Fibroblast of peridontal ligament (primary cell): Measurements from ENCODE around the gene RAD51B.
"Not testable (repeated sequence)": the region's sequence is repeated elsewhere in the genome, so short reads cannot be mapped to it uniquely, and the experiment has no call there.

ENCODE experiments used
- DNase-seq: peaks from one replicate; pipeline ENCODE4 v3.0.0-alpha.2; 2010; ENCODE audit errors: extremely low read depth

The RAD51B gene

DNA sequence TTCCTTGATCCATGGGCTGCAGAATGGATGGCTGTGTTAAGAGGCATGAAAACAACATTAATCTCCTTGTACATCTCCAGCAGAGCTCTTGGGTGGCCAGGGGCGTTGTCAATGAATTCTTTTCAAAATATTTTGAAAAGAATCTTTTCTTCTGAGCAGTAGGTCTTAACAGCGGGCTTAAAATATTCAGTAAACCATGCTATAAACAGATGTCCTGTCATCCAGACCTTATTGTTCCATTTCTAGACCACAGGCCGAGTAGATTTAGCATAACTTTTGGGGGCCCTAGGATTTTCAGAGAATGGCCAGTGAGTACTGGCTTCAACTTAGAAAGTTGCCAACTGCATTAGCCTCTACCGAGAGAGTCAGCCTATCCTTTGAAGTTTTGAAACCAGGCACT is 130.2 kb downstream of the RAD51B start:
- DNase-seq, result no peak

- no peak for DNase-seq
Measured at GRCh38 chr14:67950386-67950785, 130.8 kb downstream of the RAD51B start.

GRCh38 chr14:67951529-67952135 is 132.1 kb downstream of the RAD51B start:
- no peak for DNase-seq

- no peak for DNase-seq
Measured at GRCh38 chr14:67952381-67952780, 132.8 kb downstream of the RAD51B start.

GRCh38 chr14:67952786-67953185 is 133.2 kb downstream of the RAD51B start:
- DNase-seq, result peak; percentile 40

DNA sequence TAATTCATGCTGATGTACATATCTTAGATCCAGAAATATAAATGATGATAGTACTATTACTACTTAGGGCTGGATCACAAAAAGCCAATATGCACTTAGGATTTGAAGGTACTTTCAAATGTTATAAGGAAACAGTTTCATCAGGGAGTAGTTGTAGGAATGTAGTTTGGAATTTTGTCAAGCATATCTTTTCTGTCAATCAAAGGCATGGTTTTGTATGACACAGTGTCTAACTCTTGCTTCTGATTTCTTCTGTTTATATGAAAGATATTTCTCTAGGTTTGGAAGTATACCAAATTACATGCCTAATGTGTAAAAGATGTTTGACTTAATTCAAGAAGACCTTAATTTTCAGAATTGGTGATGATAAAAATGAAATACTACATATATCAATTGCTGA is 135.7 kb downstream of the RAD51B start:
- DNase-seq, result peak; percentile 40

GRCh38 chr14:67957946-67958345 is 138.4 kb downstream of the RAD51B start:
- DNase-seq, result no peak

- no peak for DNase-seq
Measured at GRCh38 chr14:67961676-67962075, 142.1 kb downstream of the RAD51B start.

DNA sequence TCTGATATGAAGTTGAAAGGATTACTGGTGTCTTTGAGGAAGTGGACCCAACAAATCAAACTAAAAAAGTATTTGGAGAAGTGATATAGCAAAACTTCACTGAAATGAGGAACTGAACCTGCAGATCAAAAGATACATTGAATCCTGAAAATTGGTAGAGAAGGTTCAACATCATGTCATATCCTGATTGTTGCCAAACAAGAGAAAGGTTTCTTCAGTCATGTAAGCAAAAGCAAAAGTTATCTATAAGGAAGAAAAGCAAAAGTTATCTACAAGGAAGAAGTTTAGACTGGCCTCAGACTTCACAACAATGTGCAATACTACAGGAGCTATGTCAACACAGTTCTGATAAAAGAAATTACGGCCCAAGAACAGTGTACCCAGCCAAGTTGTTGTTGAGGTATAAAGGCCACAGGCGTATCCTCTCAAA is 142.7 kb downstream of the RAD51B start:
- DNase-seq, result no peak

DNA sequence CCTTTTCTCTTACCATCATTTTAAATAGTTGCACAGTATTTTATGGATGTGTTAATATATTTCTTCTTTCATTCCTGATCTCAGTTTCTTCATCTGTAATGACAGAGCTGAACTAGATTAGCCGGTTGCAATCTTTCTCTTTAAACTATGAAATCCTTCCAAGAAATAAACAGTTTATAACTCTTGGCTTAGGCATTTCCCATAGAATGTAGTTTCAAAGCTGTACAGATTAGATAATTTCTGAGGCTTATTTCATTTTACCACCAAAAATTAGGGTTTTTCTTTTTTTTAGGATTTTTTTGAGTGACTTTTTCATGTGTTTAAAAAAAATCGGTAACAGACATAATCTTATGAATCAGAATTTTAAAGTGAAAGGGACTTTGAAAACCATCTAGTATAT is 144.0 kb downstream of the RAD51B start:
- peak; percentile 61 for DNase-seq

DNA sequence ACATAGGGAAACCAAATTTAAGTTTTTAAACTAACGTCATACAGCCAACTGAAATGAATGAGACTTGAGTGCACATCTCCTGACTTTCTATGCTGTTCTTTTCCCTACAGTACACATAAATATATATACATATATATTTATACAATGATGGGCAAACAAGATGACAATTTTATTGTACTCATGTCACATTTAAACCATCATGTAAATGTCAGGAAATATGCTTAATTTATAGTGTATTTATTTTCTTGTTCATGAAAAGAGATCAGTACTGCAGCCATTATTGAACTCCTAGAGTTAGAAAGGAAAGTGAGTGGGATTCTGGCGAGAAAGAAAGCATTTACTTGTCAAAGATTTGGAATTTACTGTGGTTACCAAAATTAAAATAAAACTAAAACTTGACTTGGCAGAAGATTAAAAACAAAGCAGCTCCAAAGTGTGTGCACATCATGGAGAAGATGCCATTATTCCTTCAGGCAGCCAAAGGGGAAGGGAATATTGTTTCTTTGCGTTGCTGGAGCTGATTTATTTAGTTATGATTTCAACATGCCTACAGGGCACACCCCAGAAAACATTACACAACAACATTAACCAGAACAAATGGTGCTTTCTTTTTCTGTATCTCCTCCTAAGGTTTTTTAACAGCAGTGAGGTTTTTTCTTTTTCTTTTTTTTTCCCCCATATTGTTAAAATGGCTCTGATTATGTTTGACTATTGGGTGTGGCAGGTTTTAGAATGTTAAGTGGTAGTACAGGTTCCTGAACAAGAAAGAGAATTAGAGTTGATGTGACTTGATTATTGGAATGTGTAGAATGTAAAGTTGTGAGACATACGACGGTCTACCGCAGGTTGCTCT is 144.6 kb downstream of the RAD51B start:
- peak; percentile 91 for DNase-seq

DNA sequence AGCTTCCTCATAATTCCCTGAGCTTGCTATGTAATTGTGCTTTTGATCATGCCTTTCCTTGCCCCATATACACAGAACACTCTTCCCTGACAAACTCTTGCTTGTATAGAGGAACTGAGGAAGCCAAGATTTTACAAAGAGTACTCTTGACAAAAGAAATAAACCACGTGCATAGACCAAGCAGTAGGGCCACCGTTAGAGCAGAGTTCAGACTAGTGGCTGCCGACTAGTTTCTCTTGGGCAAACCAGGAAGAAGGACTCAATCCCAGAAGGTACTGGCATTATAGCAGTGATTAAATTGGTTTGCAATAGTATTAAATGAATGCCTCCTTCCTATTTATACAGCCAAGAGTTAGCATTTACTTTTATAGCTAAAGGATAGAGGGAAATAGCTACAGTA is 146.1 kb downstream of the RAD51B start:
- DNase-seq, result no peak

DNA sequence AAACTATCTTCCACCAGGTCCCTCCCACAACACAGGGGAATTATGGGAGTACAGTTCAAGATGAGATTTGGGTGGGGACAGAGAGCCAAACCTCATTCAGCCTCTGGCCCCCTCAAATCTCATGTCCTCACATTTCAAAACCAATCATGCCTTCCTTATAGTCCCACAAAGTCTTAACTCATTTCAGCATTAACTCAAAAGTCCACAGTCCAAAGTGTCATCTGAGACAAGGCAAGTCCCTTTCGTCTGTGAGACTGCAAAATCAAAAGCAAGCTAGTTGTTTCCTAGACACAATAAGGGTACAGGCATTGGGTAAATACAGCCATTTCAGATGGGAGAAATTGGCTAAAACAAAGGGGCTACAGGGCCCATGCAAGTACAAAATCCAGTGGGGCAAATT is 147.6 kb downstream of the RAD51B start:
- DNase-seq, result no peak

DNA sequence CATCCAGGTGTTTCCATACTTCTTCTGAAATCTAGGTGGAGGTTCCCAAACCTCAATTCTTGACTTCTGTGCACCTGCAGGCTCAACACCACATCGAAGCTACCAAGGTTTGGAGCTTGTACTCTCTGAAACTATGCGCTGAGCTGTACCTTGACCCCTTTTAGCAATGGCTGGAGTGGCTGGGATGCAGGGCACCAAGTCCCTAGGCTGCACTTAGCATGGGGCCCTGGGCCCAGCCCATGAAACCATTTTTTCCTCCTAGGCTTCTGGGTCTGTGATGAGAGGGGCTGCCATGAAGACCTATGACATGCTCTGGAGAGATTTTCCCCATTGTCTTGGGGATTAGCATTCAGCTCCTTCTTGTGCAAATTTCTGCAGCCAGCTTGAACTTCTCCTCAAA is 148.4 kb downstream of the RAD51B start:
- not testable (repeated sequence) for DNase-seq

- no peak for DNase-seq
Measured at GRCh38 chr14:67970923-67971322, 151.3 kb downstream of the RAD51B start.

- DNase-seq, result no peak
Measured at GRCh38 chr14:67971627-67972625, 152.3 kb downstream of the RAD51B start.

DNA sequence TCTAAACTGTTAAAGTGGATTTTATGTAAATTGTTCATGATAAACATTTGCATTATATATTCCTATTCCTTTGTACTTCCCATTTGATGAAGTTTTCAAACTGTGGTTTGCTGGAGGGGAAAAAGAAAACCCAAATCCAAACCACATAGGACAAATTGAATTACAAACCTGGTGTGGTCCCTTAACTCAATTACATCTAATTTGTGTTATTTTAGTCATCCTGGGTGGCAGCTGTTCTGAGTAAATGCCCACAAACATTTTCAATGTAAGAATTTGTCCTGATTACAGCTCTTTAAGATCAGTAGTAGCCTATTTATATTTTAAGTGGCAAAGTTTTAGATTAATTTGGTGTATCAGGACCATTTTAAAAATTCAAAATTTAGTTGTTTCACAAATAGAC is 153.9 kb downstream of the RAD51B start:
- DNase-seq, result no peak

DNA sequence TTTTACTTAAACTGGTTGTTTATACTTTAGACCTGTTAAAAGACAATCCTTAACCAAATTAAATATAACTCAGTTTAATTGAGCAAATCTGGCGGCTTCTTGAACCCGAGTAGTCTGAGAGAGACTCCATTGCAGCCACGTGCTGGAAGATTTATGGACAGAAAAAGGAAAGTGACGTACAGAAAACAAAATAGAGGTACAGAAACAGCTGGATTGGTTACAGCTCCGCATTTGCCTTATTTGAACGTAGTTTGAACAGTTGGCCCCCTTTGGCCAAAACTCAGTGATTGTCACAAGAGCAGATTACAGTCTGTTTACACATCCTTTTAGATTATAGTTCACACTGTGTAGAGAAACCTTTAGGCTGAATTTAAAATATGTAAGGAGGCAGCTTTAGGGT is 155.9 kb downstream of the RAD51B start:
- no peak for DNase-seq

DNA sequence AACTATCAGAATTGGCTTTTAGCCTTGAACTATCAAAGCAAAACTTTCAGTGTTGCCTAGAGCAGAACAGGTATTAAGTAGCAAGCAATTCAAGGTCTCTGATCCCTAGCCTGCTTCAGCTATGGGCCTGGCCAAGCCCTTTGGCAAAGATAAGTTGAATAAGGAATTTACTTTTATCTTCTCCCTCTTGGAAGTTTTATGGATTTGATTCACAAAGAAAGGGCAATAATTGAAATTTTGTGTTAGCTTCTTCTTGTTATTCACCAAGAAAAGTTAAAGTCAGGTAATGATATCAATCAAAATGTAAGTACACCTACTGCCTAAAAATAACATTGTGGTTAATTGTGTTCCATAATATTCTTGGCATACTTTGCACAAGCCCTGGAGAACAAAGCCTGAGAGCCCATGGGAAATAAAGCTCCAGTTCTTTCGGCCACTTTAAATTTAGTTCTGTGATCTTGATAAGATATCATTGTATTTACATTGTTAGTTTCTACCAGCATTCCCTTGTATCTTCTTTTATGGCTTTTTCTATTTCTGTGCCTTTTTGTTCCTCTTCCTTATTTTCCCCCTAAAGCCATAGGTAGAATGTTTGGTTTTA is 158.0 kb downstream of the RAD51B start:
- no peak for DNase-seq

- no peak for DNase-seq
Measured at GRCh38 chr14:67978749-67979148, 159.2 kb downstream of the RAD51B start.

DNA sequence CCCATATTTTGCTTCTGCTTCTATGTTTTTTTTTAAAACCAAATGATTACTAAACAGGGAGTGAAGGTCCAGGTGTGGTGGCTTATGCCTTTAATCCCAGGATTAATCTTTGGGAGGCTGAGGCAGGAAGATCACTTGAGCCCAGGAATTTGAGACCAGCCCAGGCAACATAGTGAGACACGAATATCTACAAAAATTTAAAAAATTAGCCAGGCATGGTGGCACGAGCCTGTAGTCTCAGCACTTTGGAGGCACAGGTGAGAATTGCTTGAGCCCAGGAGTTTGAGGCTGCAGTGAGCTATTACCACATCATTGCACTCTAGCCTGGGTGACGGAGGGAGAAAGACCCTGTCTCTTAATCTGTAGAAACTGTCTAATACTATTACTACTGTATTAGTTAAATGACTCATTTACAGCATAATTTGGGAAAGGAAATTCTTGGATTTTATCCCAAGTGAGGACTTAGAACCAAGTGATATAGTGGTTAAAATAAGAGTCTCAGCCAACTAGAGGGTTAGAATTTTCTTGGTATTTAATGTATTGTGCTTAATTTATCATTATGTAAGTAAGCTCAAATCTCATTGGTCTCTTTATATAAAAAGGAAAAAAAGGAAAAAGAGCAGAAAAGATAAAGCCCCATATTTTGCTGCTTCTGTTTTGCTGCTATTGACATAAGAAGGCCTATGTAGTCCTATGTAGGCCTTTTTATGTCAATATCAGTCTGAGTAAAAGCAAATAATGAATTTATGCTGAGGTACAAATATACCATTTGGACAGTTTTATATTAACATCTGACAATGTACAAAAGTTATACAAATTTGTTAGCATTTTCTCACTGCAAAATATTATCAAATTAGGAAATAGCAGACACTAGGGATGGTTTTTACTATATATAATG is 163.4 kb downstream of the RAD51B start:
- no peak for DNase-seq
